Stimulated activated CD4-positive, alpha-beta T cell treated with anti-CD3 and anti-CD28 coated beads, Interleukin-1b, Interleukin-23, amount 100 ng/mL, for 4 hours (primary cell): ENCODE data around the gene INPP4A.

ENCODE experiments used
- DNase-seq, 2 donors: peaks; one replicate each; pipeline ENCODE4 v3.0.0-alpha.2; 2020; ENCODE audit warnings: low read depth in 2 of 2

INPP4A gene

GRCh38 chr2:98563394-98563793 is 118.7 kb downstream of the INPP4A start:
- DNase-seq, result no peak

GRCh38 chr2:98564541-98565132 is 120.0 kb downstream of the INPP4A start:
- DNase-seq, result no peak

GRCh38 chr2:98565286-98565860 is 120.7 kb downstream of the INPP4A start:
- DNase-seq, result no peak

GRCh38 chr2:98565941-98566340 is 121.3 kb downstream of the INPP4A start:
- DNase-seq, result no peak

GRCh38 chr2:98568161-98568956 is 123.7 kb downstream of the INPP4A start:
- DNase-seq, result no peak

- peak; percentile 63 to 69 for DNase-seq
Measured at GRCh38 chr2:98569197-98569793, 124.6 kb downstream of the INPP4A start.

GRCh38 chr2:98569915-98570314 is 125.3 kb downstream of the INPP4A start:
- DNase-seq, result no peak

- DNase-seq, result no peak
Measured at GRCh38 chr2:98570356-98570755, 125.7 kb downstream of the INPP4A start.

- no peak for DNase-seq
Measured at GRCh38 chr2:98571121-98571701, 126.6 kb downstream of the INPP4A start.

GRCh38 chr2:98571796-98572195 is 127.1 kb downstream of the INPP4A start:
- no peak for DNase-seq

GRCh38 chr2:98572211-98572610 is 127.6 kb downstream of the INPP4A start:
- no peak for DNase-seq

- no peak for DNase-seq
Measured at GRCh38 chr2:98572676-98573075, 128.0 kb downstream of the INPP4A start.

GRCh38 chr2:98573426-98573825 is 128.8 kb downstream of the INPP4A start:
- no peak for DNase-seq

- DNase-seq, result no peak
Measured at GRCh38 chr2:98576666-98577312, 132.1 kb downstream of the INPP4A start.

GRCh38 chr2:98577313-98577712 is 132.7 kb downstream of the INPP4A start:
- DNase-seq, result no peak

- no peak for DNase-seq
Measured at GRCh38 chr2:98578231-98578630, 133.6 kb downstream of the INPP4A start.

- DNase-seq, result no peak
Measured at GRCh38 chr2:98579926-98580325, 135.3 kb downstream of the INPP4A start.

- no peak for DNase-seq
Measured at GRCh38 chr2:98580656-98581284, 136.1 kb downstream of the INPP4A start.

GRCh38 chr2:98582523-98582922 is 137.9 kb downstream of the INPP4A start:
- no peak for DNase-seq

- DNase-seq, result no peak
Measured at GRCh38 chr2:98583276-98583675, 138.6 kb downstream of the INPP4A start.
